HG03457 (cell line): Measurements from ENCODE around the gene PDILT.

ENCODE experiments used
- ATAC-seq: cut with Tn5 transposase; IDR thresholded peaks from one replicate; pipeline ENCODE4 v1.9.1; 2021; ENCODE audit warnings: moderate number of reproducible peaks; ENCODE audit not compliant: unreplicated experiment

The PDILT gene

DNA sequence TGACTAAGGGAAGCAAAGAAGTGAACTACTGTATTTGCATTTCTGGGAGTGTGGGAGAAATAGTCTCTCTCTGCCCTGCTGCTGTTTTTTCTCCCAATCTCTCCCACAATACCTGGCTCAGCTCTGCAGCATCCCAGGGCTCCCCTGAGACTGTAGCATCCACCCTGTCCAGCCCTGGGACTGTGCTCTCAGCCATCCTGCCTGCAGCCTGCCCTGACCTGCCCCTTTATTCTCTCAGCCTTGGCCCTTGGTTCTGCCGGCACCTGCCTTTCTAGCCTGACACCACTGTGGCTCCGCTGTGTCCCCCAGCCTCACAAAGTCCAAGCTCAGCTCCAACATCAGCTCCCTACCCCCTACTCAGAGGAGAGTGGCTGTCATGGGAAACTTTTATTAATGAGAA lies 1.9 kb downstream of the PDILT start:
- ATAC-seq, result no peak

DNA sequence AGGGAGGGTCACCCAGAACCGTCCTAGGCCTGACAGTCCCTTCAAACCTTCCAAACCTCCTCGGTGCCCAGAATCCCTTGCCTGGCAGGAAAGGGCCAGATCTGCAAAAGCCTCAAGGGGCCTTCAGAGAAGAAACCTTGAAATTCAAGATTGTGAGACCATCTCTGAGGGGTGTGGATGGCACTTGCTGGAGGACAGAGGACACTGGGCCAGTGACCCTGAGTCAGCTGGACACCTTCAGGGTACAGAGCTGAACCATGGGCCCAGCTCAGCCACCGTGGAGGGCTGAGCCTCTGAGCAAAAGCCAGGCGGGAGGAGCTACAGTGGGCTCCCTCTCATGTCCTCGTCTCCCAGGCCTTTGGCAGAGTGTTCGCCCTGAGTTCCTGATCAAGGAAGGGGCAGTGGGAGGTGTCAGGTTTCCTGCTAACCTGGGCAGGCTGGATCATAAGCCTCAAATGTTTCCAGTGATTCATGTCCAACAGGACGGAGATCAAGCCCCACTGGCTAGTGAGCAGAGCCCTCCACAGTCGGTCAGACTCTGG lies 3.0 kb downstream of the PDILT start:
- no peak for ATAC-seq

DNA sequence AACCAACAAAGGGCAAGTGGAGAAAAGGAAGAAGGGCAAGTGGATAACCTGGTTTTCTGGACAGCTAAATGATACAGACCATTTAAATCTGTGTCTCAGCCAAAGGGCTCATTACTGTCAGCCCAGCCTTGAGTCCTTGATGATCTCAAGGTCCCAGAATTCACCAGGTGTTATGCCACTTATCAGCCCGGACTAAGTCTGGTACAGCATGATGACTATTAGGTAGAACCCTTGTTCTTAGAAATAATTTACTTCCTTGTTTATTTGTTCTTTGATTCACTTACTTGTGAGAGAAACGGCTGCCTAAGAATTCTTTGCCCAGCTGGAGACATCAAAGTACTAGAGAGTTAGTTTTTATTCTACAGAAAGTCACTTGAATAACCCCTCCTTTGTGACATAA lies 3.5 kb downstream of the PDILT start:
- no peak for ATAC-seq

DNA sequence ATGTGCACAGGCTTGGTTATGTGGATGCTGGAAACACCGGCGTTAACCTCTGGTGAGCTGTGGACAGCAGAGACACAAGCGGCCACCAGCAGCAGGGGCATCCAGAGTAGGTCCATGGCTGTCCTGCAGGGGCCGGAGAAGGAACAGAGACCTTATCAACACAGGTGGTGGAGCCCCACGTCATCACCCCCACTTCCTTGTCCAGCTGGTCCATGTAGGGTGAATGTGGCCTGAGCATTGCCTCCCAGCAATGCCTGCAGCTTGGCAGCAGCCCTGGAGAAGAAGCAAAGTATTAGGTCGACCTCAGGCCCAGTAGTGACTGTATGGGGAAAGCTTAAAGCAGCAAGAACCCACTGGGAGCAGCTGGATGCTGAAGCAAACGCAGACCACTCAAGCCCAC lies 5.4 kb downstream of the PDILT start:
- ATAC-seq, result no peak

DNA sequence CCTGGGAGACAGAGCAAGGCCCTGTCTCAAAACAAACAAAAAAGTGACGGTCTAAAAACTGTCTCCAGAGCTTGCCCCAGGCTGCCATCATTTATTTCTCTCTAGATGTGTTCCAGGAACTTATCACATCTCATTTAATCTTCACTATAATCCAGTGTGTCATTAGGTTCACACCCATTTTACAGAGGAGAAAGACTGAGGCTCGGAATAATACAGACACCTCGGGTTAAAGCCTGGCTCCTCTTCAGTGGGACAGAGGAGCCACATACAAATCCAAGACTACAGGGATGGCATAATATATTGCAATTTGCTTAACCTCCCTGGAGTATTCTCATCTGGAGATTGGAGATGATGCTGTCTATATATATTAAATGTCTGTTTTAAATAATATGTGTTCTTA lies 5.9 kb downstream of the PDILT start:
- no peak for ATAC-seq

DNA sequence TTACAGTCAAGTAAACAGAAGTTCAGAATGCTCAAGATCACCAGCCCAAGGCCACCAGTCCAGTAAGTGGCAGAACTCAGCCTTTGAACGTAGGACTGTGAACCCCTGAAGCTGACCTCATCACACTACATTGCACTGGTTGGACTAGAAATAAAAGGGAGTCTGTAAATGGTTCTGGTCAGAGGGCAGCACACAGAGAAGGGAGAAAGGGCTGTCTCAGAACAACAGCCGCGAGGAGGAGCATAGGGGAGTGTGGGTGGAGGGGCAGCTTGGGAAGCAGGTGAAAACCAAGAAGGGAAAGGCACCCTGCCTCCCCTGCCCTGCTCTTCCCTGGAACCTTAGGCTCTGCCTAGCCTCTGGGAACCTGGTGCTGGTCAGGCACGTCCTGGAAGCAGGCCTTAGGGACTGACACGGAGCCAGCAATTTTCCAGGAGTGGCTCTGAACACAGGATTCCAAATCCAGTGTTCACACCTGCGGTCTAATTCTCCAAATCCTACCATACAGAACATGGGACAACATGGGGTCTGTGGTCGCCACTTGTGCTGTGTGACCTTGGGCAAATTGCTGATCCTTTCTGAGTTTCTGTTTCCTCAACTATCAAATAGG lies 7.0 kb downstream of the PDILT start:
- ATAC-seq, result no peak

DNA sequence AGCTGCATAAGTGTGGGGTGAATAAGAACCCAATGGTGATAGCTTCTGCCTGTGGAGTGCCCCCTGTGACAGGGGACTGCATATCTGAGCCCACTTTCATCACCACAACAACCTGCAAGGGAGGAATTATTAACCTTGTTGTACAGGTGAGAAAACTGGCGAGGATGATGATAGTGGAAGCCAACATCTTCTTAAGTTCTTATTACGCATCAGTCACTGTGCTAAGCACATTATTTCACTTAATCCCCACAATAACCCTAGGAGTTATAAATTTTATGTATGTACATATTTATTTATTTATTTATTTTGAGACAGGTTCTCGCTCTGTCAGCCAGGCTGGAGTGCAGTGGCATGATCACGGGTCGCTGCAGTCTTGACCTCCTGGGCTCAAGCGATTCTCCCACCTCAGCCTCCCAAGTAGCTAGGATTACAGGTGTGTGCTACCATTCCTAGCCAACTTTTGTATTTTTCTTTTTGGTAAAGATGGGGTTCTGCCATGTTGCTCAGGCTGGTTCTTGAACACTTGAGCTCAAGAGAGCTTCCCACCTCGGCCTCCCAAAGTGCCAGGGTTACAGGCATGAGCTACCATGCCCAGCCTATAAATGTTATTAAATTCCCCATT lies 7.6 kb downstream of the PDILT start:
- ATAC-seq, result no peak

DNA sequence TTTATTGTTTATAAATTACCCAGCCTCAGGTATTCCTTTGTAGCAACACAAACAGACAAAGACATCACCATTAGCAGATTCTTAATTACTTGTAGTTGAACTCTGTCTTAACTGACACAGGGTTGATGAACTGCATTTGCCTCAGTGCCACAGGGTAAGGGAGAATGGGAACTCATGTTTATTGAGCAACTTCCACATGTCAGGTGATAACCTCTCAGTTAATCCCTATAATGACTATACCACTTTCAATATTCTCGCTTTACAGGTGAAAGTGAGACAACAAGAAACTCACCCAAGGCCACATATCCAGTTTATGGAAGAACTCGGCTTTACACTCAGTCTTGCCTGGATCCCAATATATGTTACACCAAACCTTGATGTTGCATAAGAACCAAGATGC lies 8.6 kb downstream of the PDILT start:
- no peak for ATAC-seq

DNA sequence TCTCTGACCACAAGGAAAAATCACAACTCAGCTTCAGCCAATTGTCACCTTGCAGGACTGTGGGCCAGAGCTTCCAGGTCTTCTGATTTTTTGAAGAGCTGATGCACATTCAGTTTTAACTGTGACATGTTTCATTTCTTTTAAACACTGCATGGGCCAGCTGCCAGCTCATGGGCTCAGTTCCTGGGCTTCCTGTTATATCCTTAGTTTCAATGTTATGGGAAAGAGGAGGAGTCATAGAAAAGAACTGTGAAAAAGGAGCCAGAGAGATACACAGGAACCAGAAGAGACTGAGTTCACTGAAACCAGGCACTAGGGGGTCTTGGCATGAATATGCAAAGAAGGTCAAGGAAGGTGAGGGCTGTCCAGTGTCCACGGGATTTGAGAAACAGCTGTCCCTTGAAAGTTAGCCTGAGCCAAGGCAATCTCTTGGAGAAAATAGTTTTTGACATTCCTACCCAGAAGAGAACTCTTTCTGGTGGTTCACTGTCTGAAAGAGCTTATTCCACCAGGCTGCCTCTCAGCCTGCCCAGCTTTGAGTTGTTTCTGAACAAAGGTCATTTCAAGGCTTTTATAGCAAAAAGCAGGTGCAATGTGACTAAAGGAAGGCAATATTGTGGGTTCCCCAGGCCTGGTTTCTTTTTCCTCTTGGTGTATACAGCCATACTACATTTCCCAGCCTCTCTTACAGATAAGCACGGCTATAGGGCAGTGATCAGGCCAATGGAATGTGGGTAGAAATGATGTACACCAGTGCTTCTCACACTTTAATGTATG lies 10.5 kb downstream of the PDILT start:
- no peak for ATAC-seq

DNA sequence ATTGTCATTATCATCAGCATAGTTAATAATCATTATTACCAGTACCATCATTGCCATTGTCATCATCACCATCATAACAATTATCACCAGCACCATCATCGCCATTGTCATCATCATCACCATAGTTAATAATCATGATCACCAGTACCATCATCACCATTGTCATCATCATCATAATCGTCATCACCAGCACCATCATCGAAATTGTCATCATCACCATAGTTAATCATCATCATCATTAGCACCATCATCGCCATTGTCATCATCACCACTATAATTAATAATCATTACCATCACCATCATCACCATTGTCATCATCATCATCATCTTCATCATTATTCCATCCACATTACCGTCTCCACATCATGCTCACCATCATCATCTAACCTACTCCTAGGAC lies 13.5 kb downstream of the PDILT start:
- ATAC-seq, result no peak

DNA sequence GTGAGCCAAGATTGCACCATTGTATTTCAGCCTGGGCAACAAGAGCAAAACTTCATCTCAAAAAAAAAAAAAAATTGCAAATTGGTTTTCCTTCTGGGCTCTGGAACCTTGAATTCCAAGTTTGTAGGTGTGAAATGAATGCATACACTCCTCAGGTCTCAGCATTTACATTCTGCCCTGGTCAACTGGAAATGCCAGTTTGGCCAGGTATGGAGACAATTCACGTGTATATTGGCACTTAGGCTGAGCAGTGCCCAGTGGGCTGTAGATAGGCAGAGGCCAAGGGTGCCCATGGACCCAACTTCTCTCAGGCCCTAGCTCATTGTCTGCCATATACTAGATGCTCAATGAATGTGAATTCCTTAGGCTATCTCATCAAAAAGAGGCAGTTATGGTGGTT lies 15.7 kb downstream of the PDILT start:
- no peak for ATAC-seq

DNA sequence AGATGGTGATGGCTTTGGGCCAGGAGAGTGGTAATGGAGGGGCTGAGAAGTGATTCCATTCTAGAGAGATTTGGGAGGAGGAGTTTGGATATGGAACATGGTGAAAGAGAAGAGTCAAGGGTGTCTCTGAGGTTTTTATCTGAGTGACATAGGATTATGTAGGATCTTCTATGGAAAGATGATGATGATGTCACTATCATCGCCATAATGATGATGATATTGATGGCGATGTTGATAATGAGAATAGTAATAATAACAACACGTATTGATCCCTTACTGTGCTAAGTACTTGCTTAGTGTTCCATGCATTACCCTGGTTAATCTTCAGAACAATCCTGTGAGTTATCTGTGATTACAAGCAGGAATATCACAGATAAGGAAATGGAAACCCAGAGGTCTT lies 16.6 kb downstream of the PDILT start:
- ATAC-seq, result no peak

DNA sequence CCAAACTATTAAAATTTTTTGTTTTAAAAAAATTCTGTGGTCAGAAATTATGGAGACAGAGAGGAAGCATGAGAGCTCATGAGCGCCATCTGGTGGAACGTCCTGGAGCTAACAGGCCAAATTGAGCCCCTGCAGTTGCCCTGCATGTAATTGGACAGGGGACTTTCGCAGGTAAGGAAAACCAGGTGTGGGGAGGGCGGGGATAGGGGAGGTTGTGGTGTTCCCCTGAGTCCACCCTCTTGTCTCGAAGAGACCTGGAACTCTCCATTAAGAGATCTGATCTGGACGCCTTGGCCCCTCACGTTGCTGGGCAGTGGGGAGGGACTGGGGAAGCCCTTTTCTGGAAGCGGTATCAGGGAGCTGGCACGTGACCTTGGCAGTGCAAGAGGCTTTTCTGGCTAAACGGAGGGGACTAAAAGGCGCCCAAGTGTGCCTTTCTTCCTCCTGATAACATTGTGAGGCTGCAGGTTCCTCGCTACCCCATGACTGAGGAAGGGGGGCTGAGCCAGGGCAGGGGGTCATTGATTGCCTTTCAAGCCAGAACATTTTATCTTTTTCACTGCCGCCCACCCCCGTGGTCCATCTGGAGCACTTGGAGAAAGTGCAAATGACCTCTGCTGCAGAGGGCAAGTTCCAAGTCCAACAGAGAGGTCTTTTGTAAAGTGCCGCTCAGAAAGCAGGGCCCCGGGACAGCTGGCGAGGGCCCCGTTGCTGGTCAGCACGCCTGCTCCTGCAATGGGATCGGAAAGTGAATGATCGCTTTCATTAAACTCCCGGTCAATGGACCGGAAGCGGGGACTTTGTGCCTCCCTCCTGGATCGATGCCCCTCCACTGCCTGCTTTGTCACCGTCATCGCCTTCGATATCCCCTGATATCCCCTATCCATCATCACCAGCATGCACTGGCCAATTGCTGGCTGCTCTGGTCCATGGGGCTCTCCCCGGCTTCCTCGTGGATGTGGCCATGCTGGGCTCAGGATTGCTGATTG lies 18.4 kb downstream of the PDILT start:
- no peak for ATAC-seq

DNA sequence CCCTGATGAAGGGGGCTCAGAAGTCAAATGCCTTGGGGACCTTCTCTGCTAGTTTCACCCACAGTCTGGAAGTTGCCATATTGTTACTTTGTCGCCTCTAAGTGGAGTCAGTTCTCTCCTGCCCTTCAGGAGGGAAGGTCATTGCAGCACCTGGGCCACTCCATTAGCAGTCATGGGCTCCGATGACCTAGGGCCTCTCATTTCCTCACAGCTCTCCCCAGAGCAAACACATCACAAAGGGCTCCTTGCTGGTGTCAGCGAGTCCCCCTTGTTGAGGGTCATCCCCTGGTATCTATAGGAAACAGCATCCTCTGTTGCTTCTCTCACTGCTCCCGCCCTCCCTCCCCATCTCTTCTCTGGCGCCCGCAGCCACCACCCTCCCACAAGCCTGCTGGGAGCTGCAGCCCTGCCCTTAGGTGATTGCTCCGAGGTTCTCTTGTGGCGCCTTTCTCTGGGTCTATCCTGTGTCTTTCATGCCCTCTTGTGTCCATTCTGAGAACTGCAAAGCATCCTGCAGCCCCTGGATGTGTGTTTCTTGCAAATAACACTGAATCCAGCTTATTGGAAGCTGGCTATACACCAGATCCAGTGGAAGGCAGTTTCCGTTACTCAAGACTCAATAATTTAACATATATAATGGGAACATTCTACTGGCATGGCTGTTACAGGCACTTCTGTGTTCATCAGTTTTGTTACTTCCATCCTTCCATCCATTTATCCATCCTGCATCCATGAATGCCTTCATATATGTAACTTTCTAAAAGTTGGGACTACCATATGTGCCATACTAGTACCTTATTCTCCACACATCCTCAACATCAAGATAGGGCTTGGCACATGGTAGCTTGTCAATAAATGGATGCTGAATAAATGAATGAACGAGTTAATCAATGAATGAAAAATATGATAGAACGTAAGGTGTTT lies 21.2 kb downstream of the PDILT start:
- ATAC-seq, result no peak

DNA sequence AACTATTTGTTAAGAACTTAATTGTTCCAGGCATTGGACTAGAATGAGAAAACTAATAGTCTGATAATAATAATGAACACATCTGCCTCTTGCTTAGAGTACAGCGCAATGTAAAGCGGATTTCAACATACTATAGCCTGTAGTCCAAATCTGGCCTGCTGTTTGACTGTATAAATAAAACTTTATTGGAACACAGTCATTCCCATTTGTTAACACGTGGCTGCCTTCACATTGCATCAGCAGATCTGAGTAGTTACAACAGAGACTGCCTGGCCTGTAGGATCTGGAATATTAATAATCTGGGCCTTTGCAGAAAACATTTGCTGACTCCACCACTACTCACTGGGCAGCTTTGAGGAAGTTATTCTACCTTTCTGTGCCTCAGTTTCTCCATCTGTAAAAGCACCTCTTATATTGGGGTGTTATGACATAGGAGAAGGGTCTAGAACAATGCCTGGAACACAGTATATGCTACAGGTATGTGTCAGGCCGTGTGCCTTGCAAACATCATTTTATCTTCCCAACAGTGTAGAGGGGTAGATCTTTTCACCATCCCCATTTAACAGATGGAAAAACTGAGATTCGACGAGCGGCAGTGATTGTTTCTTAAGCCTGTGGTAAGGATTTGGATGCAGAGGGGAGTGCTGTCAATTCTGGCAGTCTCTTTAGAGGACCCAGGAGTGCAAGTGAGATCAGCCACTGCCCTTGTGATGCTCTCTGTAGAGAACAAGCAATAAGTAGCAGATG lies 22.2 kb downstream of the PDILT start:
- ATAC-seq, result no peak

DNA sequence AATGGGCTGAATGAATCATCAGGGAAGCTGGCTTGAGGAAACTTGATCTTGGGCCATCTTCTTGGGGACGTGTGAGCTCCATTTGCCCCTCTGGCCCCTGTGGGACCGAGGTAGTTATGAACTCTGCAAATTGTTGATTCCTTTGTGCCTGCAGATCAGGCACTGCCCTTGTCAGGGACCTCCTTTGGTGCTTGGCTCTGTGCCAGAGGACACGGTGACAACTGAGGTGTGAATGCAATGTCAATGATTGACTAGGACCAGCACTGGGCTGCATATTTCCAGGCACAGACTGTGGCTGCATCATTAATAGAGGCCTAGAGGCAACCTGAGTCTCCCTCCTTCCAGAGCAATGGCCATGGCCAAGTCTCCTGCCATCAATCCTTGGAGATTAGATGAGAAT lies 23.8 kb downstream of the PDILT start:
- no peak for ATAC-seq

DNA sequence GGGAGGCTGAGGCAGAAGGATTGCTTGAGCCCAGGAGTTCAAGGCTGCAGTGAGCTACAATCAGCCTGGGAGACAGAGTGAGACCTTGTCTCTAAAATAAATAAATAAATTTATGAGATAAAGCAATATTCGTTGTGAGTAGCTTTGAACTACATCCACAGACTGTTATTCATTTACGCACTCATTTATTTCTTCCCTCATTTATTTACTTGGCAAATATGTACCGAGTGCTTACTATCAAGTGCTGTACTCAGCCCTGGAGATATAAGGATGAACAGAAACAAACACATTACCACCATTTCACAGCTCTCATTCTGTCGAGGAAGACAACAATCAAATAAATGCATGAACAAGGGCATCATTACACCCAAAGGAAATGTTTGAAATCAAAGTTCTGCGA lies 27.4 kb downstream of the PDILT start:
- no peak for ATAC-seq

DNA sequence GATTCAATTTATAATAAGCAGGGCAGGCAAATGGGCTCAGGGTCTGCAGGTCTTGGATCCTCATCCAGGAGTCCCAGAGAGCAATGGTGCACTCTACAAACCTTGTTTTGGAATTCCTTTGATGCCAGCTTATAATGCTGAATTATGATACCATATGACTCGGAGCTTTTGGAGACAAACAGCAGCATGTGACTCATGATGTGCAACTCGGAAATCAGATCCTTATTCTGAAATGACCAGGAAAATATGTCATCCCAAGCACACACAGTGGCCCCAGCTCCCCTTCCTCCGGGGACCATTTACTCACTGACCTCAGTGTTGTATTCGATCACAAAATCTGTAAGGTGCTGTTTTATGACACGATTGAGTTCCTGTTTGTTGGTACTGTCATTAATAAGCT lies 31.8 kb downstream of the PDILT start:
- ATAC-seq, result no peak

DNA sequence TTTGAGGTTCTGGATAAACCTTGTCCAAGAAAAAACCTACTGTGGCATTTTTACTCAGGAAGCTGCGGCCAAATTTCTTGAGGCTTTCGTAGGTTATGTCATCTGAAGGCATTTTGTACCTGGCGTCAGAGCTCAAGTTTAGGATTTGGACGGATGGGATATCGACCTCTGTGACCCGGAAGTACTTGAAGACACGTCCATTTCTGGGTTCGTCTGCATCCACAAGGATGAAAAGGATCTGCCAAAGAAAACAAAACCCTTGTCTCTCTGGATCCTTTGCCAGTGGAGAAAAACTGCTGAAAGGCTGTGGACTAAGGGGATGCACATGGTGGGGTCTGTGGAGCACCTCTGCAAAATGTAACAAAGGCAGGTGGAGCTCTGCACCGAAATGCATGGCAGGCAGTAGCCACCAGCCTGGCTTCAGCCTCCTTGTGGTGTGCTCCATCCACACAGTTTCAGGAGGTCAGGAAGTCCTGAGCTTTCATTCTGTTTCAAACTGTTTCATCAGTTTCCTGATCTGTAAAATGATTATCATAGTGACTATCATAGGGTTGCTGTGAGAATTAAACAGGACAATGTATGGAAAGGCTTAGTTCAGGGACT lies 35.0 kb downstream of the PDILT start:
- ATAC-seq, result no peak
